ENCODE results near the gene BMP7.

GRCh38 chr20:57255183-57255582, 11.3 kb downstream of the BMP7 start:
- no peak for TF ChIP-seq ZBTB7A (tag by site-specific recombination; IDR thresholded peaks at IDR 0.05; ENCODE audit: low read depth)
- TF ChIP-seq, protein P1, sequence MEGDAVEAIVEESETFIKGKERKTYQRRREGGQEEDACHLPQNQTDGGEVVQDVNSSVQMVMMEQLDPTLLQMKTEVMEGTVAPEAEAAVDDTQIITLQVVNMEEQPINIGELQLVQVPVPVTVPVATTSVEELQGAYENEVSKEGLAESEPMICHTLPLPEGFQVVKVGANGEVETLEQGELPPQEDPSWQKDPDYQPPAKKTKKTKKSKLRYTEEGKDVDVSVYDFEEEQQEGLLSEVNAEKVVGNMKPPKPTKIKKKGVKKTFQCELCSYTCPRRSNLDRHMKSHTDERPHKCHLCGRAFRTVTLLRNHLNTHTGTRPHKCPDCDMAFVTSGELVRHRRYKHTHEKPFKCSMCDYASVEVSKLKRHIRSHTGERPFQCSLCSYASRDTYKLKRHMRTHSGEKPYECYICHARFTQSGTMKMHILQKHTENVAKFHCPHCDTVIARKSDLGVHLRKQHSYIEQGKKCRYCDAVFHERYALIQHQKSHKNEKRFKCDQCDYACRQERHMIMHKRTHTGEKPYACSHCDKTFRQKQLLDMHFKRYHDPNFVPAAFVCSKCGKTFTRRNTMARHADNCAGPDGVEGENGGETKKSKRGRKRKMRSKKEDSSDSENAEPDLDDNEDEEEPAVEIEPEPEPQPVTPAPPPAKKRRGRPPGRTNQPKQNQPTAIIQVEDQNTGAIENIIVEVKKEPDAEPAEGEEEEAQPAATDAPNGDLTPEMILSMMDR (tag by site-specific recombination; IDR thresholded peaks at IDR 0.05) = no peak
- no peak for TF ChIP-seq ZNF24 (tag by site-specific recombination; IDR thresholded peaks at IDR 0.05)
- TF ChIP-seq ZNF558 (tag by site-specific recombination; IDR thresholded peaks at IDR 0.05) = no peak
- TF ChIP-seq, protein P2, sequence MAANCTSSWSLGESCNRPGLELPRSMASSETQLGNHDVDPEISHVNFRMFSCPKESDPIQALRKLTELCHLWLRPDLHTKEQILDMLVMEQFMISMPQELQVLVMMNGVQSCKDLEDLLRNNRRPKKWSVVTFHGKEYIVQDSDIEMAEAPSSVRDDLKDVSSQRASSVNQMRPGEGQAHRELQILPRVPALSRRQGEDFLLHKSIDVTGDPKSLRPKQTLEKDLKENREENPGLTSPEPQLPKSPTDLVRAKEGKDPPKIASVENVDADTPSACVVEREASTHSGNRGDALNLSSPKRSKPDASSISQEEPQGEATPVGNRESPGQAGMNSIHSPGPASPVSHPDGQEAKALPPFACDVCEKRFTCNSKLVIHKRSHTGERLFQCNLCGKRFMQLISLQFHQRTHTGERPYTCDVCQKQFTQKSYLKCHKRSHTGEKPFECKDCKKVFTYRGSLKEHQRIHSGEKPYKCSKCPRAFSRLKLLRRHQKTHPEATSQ (tag by site-specific recombination; IDR thresholded peaks at IDR 0.05) = no peak
- TF ChIP-seq ZNF639 (tag by site-specific recombination; IDR thresholded peaks at IDR 0.05) = no peak
- TF ChIP-seq SETDB1 (IDR thresholded peaks at IDR 0.05; ENCODE audit: insufficient read length, low read length) = no peak
- no peak for TF ChIP-seq ZNF626 (tag by site-specific recombination; IDR thresholded peaks at IDR 0.05)
- no peak for TF ChIP-seq ZNF549 (tag by site-specific recombination; IDR thresholded peaks at IDR 0.05)
- no peak for TF ChIP-seq SCRT1 (tag by site-specific recombination; IDR thresholded peaks at IDR 0.05; ENCODE audit: borderline replicate concordance)
- TF ChIP-seq KLF1 (tag by site-specific recombination; IDR thresholded peaks at IDR 0.05) = no peak
- no peak for TF ChIP-seq KLF9 (tag by site-specific recombination; IDR thresholded peaks at IDR 0.05; ENCODE audit: low read depth)
- no peak for TF ChIP-seq SALL2 (tag by site-specific recombination; IDR thresholded peaks at IDR 0.05; ENCODE audit: borderline replicate concordance)
- no peak for TF ChIP-seq ZNF510 (tag by site-specific recombination; IDR thresholded peaks at IDR 0.05; ENCODE audit: insufficient replicate concordance)
